Cortex of kidney (tissue), 1 donor: ENCODE data around the gene PELI2.

Experiments used
- DNase-seq: peaks from one replicate; lab custom pipeline; 2025; lab: John Stamatoyannopoulos, UW

The PELI2 gene

DNA sequence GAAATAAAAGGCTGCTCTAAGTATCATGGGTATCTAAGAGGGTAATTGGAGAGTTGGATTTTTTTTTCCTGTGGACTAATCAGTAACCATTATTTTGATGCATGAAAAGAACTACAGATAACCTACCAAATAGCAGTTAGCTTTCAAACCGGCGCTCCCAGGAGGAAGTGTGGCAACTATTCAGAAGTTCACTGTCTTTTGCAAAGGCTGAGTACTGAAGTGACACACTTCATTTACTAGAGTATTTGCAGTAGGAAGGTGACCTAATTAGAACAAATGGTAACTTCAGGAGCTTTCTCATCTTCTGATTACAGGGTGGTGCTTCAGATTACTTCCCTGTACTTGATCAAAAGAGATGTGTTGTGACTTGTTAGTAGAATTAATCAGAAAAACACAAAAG, 87.7 kb downstream of the PELI2 start:
- DNase-seq, result no peak

DNA sequence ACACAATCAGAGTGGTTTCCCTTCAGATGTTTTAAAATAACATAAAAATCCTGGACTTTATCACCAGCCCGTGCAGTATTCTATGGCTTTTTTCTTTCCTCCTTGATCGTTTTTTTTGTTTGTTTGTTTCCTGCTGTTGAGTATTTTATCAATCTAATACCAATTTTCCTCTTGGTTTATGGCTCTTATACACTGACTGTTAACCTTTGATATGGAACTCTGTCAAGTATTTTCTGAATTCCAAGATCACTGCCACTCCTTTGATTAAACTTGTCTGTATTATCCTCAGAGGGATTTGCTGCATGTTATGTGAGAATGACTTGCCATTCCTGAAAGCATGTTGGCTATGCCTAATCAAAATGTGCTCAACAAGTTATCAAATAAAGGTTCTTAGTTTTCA, 88.4 kb downstream of the PELI2 start:
- DNase-seq, result no peak

DNA sequence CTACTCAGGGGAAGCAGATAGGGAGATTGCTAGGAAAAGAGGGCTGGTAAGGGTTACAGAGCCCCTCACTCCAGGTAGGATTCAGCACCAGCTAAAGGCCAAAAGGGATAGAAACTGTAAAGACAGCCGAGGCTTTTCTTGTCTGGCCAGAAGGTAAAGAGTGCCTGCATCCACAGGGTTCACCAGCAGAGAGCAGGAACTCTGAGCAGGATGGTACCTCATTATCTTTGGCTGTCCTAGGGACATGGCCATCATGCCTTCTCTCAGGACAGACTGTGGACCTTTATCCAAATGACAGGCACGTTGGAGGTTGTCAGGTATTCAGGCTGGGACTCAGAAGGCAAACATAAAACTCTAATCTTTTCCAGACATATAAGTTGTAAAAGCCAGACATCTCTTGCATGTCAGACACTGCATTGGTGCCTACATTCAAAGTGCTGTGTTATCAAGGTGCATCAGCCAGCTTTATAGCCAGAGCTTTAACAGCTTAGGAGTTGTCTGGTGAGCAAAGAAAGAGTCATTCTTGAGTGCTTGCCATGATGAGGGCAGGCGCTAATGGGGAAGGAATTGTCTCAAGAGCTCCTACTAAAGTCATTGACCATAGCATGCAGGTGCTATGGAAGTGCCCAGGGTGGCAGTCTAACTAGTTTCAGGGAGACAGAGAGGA, 89.5 kb downstream of the PELI2 start:
- DNase-seq, result no peak

DNA sequence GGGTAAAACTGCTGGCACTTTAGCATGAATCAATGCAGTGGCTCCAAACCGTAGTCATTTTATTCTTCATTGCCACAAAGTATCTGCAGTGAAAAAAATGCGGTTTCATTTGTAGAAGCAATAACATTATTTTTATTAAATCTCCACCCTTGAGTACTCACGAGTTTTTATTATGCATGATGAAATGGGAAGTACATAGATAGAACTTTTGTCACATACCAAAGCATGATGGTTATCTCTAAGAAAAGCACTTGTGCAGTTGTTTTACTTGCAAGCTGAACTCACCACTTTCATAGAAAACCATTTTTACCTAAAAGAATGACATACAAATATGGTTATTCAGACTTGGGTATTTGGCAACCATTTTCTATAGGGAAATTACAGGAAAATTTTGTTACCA, 90.3 kb downstream of the PELI2 start:
- DNase-seq, result no peak

DNA sequence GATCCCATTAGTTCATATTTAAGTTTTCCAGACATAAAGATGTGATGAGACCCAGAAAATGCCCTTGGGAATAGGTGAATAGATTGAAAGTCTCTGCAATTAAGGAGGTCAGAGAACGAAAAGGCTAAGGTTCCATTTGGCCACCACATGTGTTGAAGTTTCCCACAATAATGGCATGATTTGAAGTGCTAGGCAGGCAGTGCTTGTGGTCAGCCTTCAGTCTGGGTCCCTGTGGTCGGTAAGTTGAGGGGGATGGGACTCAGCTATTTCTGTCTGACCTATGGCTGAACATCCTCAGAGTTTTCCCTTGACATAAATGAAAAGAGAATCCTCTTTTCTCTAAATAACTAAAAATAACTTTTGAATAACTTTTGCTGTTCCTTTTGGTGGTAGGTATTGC, 92.4 kb downstream of the PELI2 start:
- DNase-seq, result no peak

DNA sequence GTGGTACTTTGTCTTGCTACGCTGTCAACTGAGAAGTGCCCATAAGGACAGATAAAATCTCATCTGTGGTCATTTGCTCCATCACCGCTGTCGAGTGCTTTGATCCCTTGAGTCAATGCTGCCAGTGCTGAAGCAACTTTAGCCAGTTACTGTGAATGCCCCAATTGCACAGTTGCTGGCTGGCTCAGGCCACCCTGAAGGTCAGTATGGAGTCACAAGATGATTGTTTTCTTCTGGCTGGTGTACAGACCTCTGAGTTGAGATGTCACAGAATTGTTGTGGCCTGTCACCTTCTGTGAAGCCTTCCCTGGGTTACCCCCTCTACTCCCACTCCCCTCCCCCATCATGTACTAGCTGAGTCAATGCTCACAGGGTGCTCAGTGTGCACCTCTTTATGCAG, 92.9 kb downstream of the PELI2 start:
- DNase-seq, result no peak

DNA sequence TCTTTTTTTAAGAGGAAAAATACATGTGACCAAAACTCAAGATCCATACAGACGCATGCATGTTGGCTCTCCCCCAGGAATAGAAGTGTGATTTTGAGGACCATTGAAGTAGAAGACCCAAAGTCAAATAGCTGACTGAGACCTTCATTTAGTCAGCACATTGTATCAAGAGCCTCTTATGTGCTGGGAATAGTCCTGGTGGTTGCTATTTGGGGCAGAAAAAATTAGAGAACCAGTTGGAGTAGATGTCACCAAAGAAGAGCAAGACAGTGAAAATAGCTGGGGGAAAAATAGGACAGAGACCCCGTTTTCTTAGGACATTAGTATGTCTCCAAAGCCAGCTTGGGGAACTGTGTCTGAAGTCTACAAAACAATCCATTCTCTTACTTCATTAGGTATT, 93.6 kb downstream of the PELI2 start:
- DNase-seq, result no peak

DNA sequence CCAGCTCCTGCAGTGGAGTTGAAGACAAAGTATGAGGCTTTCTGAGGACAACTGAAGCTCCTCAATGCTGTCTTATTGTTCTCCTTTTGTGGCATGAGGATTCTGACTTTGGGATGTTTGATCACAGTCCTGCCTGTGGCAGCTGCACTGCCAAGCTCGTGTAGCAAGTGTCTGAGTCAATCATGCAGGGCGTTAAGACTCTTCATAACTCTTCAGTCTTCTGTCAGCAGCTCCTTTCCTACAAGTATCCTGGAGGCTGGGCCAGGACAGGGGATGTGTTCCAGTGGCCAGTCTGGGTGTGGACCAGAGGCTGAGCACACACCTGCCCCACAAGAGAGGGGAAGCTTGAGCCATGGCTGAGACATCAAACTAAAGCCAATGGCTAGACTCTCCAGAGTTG, 94.3 kb downstream of the PELI2 start:
- DNase-seq, result no peak

DNA sequence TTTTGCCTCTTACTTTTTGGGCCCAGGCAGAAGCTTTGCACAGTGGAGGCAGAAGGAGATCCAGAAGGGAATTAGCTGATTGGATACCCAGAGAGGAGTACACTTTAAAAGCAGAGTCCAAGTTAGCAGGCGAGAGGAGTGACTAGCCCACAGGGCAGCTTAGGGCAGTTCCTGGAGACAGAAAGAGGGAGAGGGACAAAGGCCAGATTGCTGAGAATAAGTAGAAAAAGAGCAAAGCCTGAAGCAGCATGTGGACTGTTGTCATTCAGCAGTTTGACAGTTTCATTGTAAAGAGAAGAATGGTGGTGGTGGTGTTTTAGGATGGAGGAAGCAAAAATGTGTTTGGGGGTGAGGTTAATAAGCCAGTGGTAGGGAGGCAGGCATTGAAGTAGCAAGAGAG, 95.1 kb downstream of the PELI2 start:
- no peak for DNase-seq

DNA sequence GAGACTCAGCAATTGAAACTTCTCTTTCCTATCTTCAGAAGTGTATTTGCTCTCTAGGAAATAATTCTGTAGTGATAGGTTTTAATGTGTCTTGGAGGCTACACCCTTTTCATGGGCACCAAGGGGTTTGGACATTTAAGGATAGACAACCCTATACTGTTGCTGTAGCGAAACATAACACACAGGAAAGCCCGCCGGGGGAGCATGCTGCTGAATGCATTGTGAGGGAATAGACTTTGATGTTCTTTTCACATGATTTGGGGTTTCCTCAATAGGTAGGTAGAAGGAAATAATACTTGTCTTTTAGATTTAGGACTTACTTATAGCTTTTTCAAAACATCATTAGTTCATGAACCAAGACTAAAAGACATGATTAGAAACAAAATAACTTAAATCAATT, 97.0 kb downstream of the PELI2 start:
- no peak for DNase-seq

DNA sequence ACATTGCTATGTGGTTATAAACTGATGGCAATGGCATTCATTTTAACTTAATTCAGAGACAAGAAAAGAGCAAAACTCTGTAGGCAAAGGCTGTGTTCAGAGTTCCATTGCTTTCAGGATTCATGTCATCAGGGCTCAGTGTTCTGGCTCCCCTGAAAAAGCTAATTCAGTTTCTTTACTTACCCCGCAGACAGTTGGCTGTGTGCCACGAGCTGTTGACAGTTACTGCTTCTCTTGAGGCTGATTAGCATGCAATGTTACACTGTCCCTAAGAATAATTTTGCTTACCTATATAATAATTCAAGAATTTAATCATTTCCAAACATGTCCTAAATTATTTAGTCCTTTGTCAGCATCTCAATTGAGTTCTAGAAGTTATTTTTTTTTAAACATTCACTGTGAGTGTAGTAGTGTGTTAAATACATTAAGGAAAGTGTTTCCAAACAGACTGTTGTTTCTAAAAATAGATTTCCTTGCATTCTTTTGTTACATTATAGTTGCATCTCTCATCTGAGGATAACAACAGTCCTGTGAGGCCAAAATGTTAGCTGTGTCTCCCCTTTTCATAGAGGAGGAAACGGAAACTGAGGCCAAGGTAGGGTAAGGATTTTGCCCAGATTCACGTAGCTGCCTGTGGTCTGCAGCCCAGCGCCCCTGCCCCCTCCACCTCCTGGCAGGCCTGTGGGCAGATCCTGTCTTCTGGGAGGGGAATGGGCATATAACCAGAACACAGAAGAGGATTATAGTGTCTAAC, 98.6 kb downstream of the PELI2 start:
- no peak for DNase-seq

DNA sequence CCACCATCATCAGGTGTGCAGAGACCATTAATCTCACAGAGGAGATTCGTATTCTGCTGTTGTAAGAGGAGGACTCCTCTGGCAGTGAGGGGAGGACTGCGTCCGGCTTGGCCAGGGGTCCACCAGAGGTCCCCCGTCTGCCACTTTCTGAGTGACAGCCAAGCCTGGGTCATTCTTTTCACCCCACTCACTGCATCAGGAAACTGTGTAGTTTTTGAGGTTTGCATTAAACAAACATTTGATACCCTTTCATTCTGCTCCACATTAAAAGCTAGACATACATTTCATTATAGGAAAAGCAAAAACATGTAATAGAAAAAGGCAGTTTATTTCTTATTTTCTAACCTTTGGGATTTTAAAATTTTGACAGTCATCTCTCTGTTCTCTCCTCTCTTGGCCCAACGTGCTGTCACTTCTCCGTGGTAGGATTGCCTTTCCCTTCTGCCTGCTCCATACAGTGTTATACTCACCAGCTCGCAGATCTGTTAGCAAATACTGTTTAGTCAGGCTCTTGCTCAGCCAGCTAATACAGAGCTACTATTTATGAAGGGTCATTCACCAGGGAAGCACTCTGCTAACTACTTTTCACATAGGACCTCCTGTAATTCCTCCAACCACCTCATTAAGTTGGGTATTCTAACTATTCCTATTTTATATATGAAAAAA, 99.3 kb downstream of the PELI2 start:
- DNase-seq, result no peak

DNA sequence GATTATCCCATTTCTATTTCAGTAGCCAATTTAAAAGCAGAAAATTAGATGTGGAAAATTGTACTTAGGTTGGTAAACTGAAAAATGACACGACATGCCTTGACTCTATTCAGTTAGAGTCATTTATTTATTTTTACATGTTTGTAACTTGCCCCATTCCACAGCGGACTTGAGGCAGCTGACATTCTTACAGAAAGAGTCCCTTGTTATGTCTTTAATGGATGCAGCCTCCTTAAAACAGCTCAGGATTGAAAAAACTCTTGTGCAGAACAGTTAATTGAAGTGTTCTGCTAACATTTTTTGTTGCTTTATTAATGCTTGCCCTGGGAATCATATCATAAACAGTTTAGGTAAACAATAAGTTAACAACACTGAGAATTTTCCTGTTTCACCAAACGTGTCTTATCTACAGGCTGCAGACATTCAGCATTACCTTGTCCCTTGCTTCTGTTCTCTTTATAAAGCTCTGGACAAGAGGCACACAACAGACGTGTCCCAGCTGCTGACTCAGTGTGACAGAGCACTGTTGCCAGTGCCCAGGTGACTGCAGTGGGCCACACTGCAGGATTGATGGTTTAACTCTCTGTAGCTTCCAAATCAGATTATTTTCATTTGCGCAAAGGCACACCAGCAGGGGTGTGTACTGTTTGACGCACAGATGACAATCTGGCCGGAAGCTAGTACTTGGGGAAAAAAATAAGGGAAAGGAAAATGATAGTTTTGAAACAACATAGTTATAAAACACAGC, 101.6 kb downstream of the PELI2 start:
- DNase-seq, result no peak

DNA sequence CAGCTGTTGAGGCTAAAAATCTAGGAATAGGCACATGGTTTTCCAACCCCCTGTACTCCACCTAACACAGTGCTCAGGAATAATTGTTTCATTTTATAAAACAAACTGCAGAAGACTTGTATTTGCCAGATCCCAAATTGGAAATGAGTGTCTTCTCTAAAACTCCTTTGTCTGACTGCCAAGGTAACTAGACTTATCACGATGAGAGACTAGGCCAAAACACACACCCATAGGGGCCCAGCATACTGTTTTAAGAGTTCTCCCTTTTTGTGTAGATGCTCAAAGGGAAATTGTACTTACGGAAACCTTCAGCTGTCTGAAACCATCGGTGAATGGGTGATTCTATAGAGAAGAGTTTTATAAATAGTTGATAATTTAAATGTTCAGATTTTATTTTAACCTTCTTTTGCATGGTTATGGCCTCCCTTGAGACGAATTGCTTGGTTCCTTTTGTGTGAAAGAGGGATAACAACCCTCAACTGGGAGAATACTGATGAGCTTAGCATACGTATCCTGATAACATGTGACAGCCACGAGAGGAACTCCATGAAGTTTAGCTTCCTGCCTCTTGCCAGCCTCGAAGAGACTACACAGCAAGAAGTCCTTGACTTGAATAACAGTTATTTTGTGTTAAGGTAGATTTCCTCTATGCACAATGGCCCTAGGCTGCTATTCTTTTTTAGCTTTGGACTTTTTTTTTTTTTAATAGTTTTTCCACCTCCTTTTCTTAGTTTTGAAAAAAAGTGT, 103.3 kb downstream of the PELI2 start:
- DNase-seq, result no peak

DNA sequence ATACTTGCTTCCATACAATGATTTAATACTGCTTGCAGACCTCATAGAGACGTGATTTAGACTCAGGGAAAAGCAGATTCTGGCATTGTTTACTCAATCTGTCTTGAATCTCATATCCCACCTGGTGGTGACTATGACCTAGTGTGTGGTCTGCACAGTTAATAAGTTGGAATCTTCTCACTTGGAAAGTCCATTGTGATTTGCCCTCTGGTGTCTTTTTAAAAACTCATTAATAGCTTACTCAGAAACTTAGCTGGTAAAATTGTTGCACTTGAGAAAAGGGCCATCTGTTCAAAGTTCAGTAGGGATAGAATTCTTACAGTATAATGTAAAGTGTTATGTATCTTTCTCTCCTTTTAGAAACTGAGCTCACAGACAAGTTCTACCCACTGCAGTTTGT, 106.0 kb downstream of the PELI2 start:
- DNase-seq, result no peak

DNA sequence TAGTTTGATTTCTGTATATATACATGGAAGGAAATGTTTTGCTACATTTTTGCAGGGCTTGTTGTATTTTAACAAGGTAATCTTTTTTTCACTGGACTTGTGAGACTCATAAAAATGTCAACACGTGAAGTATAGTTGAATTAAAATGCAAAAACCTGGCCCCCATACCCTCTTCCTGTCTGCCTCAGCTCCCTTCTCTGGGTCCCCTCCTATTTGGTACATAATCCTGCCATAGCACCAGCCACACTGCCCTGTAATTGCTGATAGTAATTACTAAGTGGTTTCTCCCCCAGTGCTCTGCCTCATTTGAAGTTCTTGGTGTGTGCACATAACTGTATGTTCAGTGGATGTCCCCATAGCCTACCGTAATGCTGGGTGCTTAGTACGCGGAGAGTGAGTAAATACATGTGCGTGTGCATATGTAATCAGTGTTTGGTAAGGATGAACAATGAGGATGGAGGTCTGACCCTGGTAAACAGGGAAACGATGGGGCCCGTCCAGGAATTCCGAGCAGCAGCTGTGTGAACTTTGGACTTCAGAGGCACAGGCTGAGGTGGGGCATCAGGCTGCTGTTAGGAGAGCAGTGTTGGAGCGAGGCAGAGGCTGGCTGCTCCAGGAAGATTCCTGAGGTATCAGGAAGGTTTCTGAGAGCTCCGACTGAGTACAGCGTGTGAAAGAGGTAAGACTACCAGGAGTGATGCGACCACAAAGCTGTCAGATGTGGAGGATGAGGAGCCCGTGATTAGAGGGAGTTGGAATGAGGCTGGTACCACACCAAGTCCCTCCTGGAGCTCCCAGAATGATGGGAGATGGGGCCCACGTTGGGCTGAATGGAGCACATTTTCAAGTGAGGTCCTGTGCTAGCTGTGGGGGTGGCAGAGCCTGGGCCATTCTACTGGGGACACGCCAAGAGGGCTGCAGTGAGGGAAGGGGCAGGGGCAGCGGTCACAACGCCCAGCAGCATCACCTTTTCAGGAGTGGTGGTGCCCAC, 106.8 kb downstream of the PELI2 start:
- DNase-seq, result no peak

DNA sequence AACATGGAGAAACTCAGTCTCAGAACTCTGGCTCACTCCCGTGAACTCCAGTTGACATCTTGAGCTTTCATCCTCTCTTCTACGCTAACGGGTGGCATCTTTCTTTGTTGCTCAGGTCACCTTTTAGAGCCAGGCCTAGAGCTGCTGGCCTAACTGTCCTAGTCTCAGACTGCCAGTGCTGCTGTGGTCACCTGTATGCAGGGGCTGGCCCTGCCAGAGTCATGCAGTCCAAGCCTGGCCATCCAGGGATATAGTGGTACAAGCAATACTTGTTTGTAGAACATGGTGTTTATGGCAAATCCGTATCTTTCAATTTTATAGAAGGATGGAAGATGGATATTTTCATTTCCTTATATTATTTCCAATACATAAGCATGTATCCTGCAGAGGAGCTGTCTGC, 117.2 kb downstream of the PELI2 start:
- no peak for DNase-seq

DNA sequence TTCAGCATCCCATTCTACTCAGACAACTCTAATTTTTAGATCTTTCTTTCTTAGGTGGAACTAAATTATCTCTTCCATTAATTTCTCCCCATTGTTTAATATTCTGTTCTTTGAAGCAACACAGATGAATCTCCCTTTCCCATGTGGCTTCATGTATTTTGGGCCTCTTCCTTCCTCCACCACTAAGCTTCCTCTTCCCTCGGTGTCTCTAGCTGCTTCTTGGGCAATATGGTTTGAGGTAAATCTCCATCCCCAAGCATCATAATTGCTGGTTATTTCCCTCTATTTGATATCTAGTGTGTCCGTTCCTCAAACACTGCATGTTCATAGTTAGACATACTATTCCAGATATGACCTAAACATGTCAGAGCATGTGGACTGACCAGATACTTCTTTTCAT, 119.2 kb downstream of the PELI2 start:
- no peak for DNase-seq

DNA sequence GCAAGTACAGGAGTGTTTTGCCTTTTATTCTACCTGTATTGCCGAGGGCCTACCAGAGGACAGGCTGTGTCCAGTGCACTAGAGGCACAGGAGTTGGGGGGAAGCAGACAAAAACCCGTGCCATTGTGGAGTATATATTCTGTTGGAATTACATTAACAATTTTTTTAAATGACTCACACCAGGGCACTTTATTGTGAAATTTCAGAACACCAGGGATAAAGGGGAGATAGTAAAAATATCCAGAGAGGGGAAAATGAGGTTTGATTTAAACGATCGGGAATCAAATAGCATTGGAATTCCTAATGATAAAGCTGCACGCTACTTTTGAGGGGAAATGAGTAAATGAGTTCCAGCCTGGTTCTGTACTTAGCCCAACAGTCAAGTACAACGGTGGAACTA, 123.2 kb downstream of the PELI2 start:
- DNase-seq, result no peak

DNA sequence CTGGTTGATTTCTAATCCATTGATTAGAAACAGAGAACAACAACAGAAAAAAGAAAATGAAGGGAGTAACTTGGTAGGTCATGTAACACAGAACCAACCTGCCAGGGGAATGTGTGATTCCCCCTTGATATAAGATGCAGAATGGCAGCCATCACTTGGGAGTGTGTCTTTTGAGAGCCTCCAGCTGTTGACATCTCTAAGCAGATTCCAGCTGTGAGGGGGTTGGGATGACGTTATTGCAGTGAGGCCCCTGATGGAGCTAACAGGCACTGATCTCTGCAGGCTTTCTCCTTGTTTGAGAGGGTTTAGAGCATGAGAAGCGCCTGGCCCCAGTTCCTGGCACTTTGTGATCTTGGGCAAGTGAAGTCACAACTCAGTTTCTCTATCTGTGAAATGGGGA, 124.9 kb downstream of the PELI2 start:
- no peak for DNase-seq
